ENCODE results near the gene MED12L. TPM values are rescaled to one million over a fixed set of nuclear protein-coding genes. Genes with fewer than 3 reads are reported as not detected.

MED12L gene
- total and polyA plus RNA-seq, 9 donors: 2.6 to 11.7 (median 6.8) TPM

GRCh38 chr3:151356794-151357462 lies 271.5 kb downstream of the MED12L start:
- WGBS (ENCODE audit: insufficient coverage): no CpG with 5 or more reads among the region's 2 CpGs
- Histone ChIP-seq H3K4me3 (ENCODE audit: low read length) (no peak overlapping the region), H3K27me3 (ENCODE audit: control insufficient read depth, insufficient read depth, low read length) (no peaks in the 10 kb centered on the region), H3K9me3 (replicated peaks; ENCODE audit: control insufficient read depth, low read depth, low read length) (no peaks in the 10 kb centered on the region), H3K4me1 (ENCODE audit: control insufficient read depth, insufficient read depth, low read length) (no peaks in the 10 kb centered on the region), H3K36me3 (ENCODE audit: control insufficient read depth, insufficient read depth, low read length) (no peaks in the 10 kb centered on the region), H3K27ac (ENCODE audit: low read length) (no peak overlapping the region)
- DNase-seq: peak; percentile 11

DNA sequence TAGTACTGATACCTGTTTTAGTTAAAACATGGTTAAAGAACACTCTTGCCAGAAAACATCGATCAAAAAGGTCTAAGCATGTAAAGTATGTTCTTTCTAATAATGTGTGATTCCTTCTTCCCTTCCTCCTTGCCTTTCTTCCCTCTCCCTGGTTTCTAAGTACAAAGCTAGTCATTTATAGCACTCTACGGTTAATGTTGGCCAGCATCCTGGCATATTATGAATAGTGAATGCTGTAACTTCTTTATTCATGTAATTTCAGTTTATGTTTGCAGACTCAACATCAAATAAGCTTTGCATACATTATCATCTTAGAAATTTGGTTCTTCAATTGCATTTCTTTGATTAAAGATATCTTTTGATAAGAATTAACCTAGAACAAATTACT lies 272.0 kb downstream of the MED12L start:
- no CpG with 5 or more reads among the region's 2 CpGs for WGBS (ENCODE audit: insufficient coverage)
- no peaks in the 10 kb centered on the region for H3K36me3 ChIP-seq (ENCODE audit: control insufficient read depth, insufficient read depth, low read length)

GRCh38 chr3:151362751-151363174 lies 277.3 kb downstream of the MED12L start:
- no CpG with 5 or more reads among the region's 3 CpGs for WGBS (ENCODE audit: insufficient coverage)
- H3K36me3 ChIP-seq (ENCODE audit: control insufficient read depth, insufficient read depth, low read length): no peaks in the 10 kb centered on the region
- H3K27ac ChIP-seq (ENCODE audit: low read length): no peak overlapping the region
- H3K9me3 ChIP-seq (replicated peaks; ENCODE audit: control insufficient read depth, low read depth, low read length): no peaks in the 10 kb centered on the region
- H3K4me3 ChIP-seq (ENCODE audit: low read length): no peak overlapping the region
- DNase-seq: no peak
- H3K27me3 ChIP-seq (ENCODE audit: control insufficient read depth, insufficient read depth, low read length): no peaks in the 10 kb centered on the region
- no peaks in the 10 kb centered on the region for H3K4me1 ChIP-seq (ENCODE audit: control insufficient read depth, insufficient read depth, low read length)

More for the DNA sequence above, 272.0 kb downstream of the MED12L start:
- no peaks in the 10 kb centered on the region for H3K9me3 ChIP-seq (replicated peaks; ENCODE audit: control insufficient read depth, low read depth, low read length)
- no peak overlapping the region for H3K27ac ChIP-seq (ENCODE audit: low read length)
- H3K4me1 ChIP-seq (ENCODE audit: control insufficient read depth, insufficient read depth, low read length): no peaks in the 10 kb centered on the region
- no peak for DNase-seq
- no peak overlapping the region for H3K4me3 ChIP-seq (ENCODE audit: low read length)
- H3K27me3 ChIP-seq (ENCODE audit: control insufficient read depth, insufficient read depth, low read length): no peaks in the 10 kb centered on the region

DNA sequence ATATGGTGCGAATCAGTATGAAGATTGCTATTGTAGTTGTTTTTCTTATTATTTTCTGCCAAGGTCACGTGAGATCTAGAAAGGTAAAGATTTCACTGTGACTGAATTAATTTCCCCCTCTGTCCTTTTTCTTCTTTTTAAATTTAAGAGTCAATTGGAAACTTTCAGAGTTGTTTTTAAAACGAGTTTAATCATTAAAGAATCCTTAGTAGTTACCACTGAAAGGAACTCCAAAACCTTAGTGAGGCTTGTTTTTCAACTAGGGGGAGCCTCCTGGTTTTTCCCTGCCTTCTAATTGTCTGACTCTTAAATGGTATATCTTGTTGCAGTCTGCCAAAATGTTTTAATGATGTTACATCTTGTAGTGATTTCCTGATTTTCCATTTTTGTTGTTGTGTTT lies 281.5 kb downstream of the MED12L start:
- no peak for DNase-seq
- no peaks in the 10 kb centered on the region for H3K36me3 ChIP-seq (ENCODE audit: control insufficient read depth, insufficient read depth, low read length)
- H3K27me3 ChIP-seq (ENCODE audit: control insufficient read depth, insufficient read depth, low read length): no peaks in the 10 kb centered on the region
- no peak overlapping the region for H3K27ac ChIP-seq (ENCODE audit: low read length)
- no peaks in the 10 kb centered on the region for H3K9me3 ChIP-seq (replicated peaks; ENCODE audit: control insufficient read depth, low read depth, low read length)
- H3K4me3 ChIP-seq (ENCODE audit: low read length): no peak overlapping the region
- WGBS (ENCODE audit: insufficient coverage): no CpG with 5 or more reads among the region's 3 CpGs
- no peaks in the 10 kb centered on the region for H3K4me1 ChIP-seq (ENCODE audit: control insufficient read depth, insufficient read depth, low read length)

DNA sequence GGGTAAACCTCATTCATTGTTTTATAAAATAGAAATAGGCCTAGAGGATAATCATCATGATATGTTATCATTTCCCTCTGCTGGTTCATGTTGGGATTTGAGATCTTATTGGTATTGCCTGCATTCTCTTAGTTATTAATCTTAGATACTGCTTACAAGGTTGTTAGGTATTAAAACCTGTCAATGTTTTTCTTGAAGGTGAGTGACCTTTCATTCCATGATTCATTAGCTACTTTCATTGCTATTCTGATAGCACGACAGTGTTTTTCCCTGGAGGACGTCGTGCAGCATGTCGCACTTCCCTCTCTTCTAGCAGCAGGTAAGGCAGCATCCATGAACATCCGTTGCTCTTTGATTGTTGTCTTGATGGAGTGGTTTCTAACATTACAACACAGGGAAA lies 282.0 kb downstream of the MED12L start:
- H3K27me3 ChIP-seq (ENCODE audit: control insufficient read depth, insufficient read depth, low read length): no peaks in the 10 kb centered on the region
- WGBS (ENCODE audit: insufficient coverage): no CpG with 5 or more reads among the region's 5 CpGs

GRCh38 chr3:151371526-151371925 lies 286.1 kb downstream of the MED12L start:
- H3K27ac ChIP-seq (ENCODE audit: low read length): no peak overlapping the region
- no peaks in the 10 kb centered on the region for H3K36me3 ChIP-seq (ENCODE audit: control insufficient read depth, insufficient read depth, low read length)
- no peak for DNase-seq
- H3K4me1 ChIP-seq (ENCODE audit: control insufficient read depth, insufficient read depth, low read length): no peaks in the 10 kb centered on the region
- H3K9me3 ChIP-seq (replicated peaks; ENCODE audit: control insufficient read depth, low read depth, low read length): no peaks in the 10 kb centered on the region
- no peaks in the 10 kb centered on the region for H3K27me3 ChIP-seq (ENCODE audit: control insufficient read depth, insufficient read depth, low read length)
- H3K4me3 ChIP-seq (ENCODE audit: low read length): no peak overlapping the region

More for the DNA sequence above, 282.0 kb downstream of the MED12L start:
- Histone ChIP-seq H3K4me3 (ENCODE audit: low read length) (no peak overlapping the region), H3K36me3 (ENCODE audit: control insufficient read depth, insufficient read depth, low read length) (no peaks in the 10 kb centered on the region), H3K4me1 (ENCODE audit: control insufficient read depth, insufficient read depth, low read length) (no peaks in the 10 kb centered on the region), H3K9me3 (replicated peaks; ENCODE audit: control insufficient read depth, low read depth, low read length) (no peaks in the 10 kb centered on the region), H3K27ac (ENCODE audit: low read length) (no peak overlapping the region)
- no peak for DNase-seq

GRCh38 chr3:151372063-151372820 lies 286.8 kb downstream of the MED12L start:
- H3K27me3 ChIP-seq (ENCODE audit: control insufficient read depth, insufficient read depth, low read length): no peaks in the 10 kb centered on the region
- DNase-seq: peak; percentile 39
- 100% methylated on average over 1 of the region's 4 CpGs for WGBS (ENCODE audit: insufficient coverage)
- no peaks in the 10 kb centered on the region for H3K36me3 ChIP-seq (ENCODE audit: control insufficient read depth, insufficient read depth, low read length)
- no peaks in the 10 kb centered on the region for H3K9me3 ChIP-seq (replicated peaks; ENCODE audit: control insufficient read depth, low read depth, low read length)
- no peak overlapping the region for H3K27ac ChIP-seq (ENCODE audit: low read length)
- no peak overlapping the region for H3K4me3 ChIP-seq (ENCODE audit: low read length)
- H3K4me1 ChIP-seq (ENCODE audit: control insufficient read depth, insufficient read depth, low read length): no peaks in the 10 kb centered on the region

GRCh38 chr3:151377768-151378385 lies 292.4 kb downstream of the MED12L start:
- no peaks in the 10 kb centered on the region for H3K27me3 ChIP-seq (ENCODE audit: control insufficient read depth, insufficient read depth, low read length)
- H3K27ac ChIP-seq (ENCODE audit: low read length): no peak overlapping the region
- no peak for DNase-seq
- 57% methylated on average over 8 of the region's 8 CpGs for WGBS (ENCODE audit: insufficient coverage)
- H3K36me3 ChIP-seq (ENCODE audit: control insufficient read depth, insufficient read depth, low read length): peaks cover 2% of the 10 kb centered on the region
- H3K4me3 ChIP-seq (ENCODE audit: low read length): no peak overlapping the region
- no peaks in the 10 kb centered on the region for H3K4me1 ChIP-seq (ENCODE audit: control insufficient read depth, insufficient read depth, low read length)
- no peaks in the 10 kb centered on the region for H3K9me3 ChIP-seq (replicated peaks; ENCODE audit: control insufficient read depth, low read depth, low read length)

DNA sequence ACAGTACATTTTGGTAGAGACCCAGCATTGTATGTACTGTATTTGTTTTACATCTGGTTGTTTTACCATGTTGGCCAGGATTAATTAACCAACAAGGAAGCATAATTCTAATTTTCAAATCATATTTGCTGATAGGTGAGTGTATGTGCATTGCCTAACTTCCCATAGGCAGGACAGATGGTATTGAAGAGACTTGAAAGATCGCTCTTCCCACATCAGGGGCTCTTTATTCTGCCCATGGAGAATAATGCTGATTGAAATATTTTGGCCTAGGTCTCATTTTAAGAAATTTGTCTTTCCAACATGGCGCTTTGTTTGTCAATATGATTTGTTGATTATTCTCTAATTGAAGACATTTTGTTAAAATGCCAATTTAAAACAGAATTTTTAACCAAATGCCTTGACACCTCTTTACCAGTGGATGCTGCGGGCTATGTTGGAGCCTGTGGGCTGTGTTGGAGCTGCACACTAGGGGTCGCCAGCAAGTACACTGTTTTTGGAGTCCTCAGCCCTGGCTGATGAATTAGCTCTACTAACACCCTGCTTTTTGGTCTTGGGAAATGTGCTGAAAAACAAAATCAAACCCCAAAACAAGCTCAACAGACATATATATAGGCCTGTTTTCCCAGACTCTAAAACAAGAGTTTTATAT lies 293.7 kb downstream of the MED12L start:
- Histone ChIP-seq H3K27me3 (ENCODE audit: control insufficient read depth, insufficient read depth, low read length) (no peaks in the 10 kb centered on the region), H3K36me3 (ENCODE audit: control insufficient read depth, insufficient read depth, low read length) (peaks cover 2% of the 10 kb centered on the region), H3K4me1 (ENCODE audit: control insufficient read depth, insufficient read depth, low read length) (no peaks in the 10 kb centered on the region), H3K27ac (ENCODE audit: low read length) (no peak overlapping the region), H3K9me3 (replicated peaks; ENCODE audit: control insufficient read depth, low read depth, low read length) (no peaks in the 10 kb centered on the region), H3K4me3 (ENCODE audit: low read length) (no peak overlapping the region)
- 50% methylated on average over 2 of the region's 4 CpGs for WGBS (ENCODE audit: insufficient coverage)
- no peak for DNase-seq

DNA sequence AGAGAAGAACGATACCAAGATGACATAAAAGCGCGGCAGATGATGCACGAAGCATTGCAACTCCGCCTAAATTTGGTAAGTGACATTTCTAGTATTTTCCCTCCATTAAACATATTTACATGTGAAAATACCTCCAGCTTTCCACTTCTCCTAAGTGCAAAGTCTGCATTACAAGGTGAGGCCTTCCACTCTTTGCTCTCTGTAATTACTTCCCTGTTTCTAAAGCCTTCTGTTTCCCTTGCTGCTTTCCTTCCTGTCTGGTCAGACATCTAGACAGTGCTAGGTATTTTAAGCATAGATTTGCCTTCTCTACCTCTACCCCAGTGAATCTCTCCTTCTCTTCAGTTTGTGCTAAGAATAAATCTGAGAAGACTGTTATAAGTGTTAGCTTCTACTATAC lies 297.2 kb downstream of the MED12L start:
- Histone ChIP-seq H3K4me3 (ENCODE audit: low read length) (no peak overlapping the region), H3K9me3 (replicated peaks; ENCODE audit: control insufficient read depth, low read depth, low read length) (no peaks in the 10 kb centered on the region), H3K27ac (ENCODE audit: low read length) (no peak overlapping the region), H3K27me3 (ENCODE audit: control insufficient read depth, insufficient read depth, low read length) (no peaks in the 10 kb centered on the region), H3K4me1 (ENCODE audit: control insufficient read depth, insufficient read depth, low read length) (no peaks in the 10 kb centered on the region), H3K36me3 (ENCODE audit: control insufficient read depth, insufficient read depth, low read length) (peaks cover 3% of the 10 kb centered on the region)
- WGBS (ENCODE audit: insufficient coverage): 100% methylated on average over 4 of the region's 5 CpGs
- no peak for DNase-seq

Measured in muscle of leg (tissue), 11 donors.